ENCODE measurements around the gene EFCAB3.
"Not testable (repeated sequence)": the region's sequence is repeated elsewhere in the genome, so short reads cannot be mapped to it uniquely, and the experiment has no call there.

EFCAB3 gene

GRCh38 chr17:62464422-62464821, 84.1 kb downstream of the EFCAB3 start:
- not testable (repeated sequence) for DNase-seq (ENCODE audit: low read depth in 2 of 2)

- DNase-seq (ENCODE audit: low read depth in 2 of 2): not testable (repeated sequence)
These were observed 84.9 kb downstream of the EFCAB3 start for GRCh38 chr17:62465271-62465670.

All from activated CD8-positive, alpha-beta memory T cell treated with anti-CD3 and anti-CD28 coated beads for 4 hours (primary cell).